ENCODE data around the gene CLSTN2.

The CLSTN2 gene

DNA sequence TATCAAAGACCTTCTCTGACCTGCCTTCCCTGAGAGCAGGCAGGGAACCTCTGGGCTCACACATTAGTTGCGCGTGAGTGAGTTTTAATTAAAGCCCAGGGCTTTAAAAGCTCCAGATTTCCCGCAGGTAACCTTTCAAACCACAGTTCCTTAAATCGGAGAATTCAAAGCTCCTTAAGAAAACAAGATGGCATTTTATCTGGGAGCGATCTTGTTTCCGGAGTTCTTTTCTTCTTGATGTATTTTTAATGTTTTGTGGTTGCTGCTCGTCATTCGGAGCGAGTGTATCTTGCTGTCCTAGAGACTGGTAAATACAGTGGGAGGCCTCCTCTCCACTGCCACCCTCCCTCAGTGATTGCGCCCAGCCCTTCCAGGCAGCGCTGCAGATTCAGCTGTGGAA lies 284.3 kb downstream of the CLSTN2 start:
- Histone ChIP-seq H3K9me3 (ENCODE audit: severe bottlenecking) (no peaks in the 10 kb centered on the region), H3K36me3 (no peaks in the 10 kb centered on the region), H3K27ac (no peak overlapping the region), H3K27me3 (ENCODE audit: insufficient read depth, low read depth, severe bottlenecking) (no peaks in the 10 kb centered on the region), H3K4me3 (ENCODE audit: low read depth, low read length) (peak overlapping the region; percentile 21)
- no peak for TF ChIP-seq CTCF (IDR thresholded peaks at IDR 0.05; ENCODE audit: low read depth, low read length)
- DNase-seq, result peak; percentile 64

DNA sequence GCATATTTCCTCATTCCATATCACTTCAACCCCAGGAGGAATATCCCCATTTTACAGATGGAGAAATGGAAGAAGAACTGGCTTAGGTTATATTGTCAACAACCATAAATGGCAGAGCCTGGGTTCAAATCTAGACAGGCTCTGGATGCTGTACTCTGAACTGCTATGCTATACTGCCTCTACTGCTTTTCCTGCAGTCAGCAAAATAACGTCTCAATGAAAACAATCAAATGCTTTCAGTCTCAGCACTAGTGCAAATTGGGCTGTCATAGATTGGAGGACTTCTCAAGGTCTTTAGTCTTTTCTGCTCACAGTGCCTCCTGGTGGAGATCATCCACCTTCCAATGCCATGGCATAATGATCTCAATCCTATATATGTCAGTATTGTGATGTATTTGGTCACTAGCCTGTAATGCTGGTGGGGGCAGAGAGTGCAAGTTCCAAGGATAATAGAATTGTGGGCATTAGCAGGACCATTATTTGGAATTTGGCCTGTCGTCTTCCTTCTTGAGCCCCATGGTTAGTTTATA lies 285.0 kb downstream of the CLSTN2 start:
- H3K27me3 ChIP-seq (ENCODE audit: insufficient read depth, low read depth, severe bottlenecking), result no peaks in the 10 kb centered on the region
- H3K4me3 ChIP-seq (ENCODE audit: low read depth, low read length), result no peak overlapping the region
- H3K27ac ChIP-seq, result no peak overlapping the region
- peak; percentile 44 for TF ChIP-seq CTCF (IDR thresholded peaks at IDR 0.05; ENCODE audit: low read depth, low read length)
- no peaks in the 10 kb centered on the region for H3K9me3 ChIP-seq (ENCODE audit: severe bottlenecking)
- DNase-seq, result no peak
- H3K36me3 ChIP-seq, result no peaks in the 10 kb centered on the region

- Histone ChIP-seq H3K36me3 (no peaks in the 10 kb centered on the region), H3K27ac (no peak overlapping the region), H3K4me3 (ENCODE audit: low read depth, low read length) (no peak overlapping the region), H3K27me3 (ENCODE audit: insufficient read depth, low read depth, severe bottlenecking) (no peaks in the 10 kb centered on the region), H3K9me3 (ENCODE audit: severe bottlenecking) (no peaks in the 10 kb centered on the region)
- TF ChIP-seq CTCF (IDR thresholded peaks at IDR 0.05; ENCODE audit: low read depth, low read length), result no peak
- no peak for DNase-seq
Observed at GRCh38 chr3:140223197-140223596, 288.2 kb downstream of the CLSTN2 start.

DNA sequence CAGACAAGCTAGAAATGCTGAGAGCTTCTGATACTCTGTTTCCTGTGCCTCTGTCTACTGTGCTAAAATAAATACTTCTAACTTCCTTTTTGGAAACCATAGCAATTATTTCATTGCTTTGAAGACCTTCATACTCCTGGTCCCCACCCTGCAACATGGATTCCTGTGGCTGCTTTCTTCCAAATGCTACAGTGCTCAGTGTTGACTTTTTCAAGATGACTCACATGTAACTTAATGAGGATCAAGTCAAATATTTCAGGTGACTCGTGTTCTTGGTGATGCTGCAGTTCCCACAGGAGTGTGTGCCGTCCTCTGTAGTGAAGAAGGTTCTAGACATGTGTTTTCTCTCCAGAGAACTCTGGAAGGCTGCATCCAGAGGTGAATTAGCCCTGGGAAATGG lies 288.6 kb downstream of the CLSTN2 start:
- H3K27me3 ChIP-seq (ENCODE audit: insufficient read depth, low read depth, severe bottlenecking), result no peaks in the 10 kb centered on the region
- no peak overlapping the region for H3K27ac ChIP-seq
- no peaks in the 10 kb centered on the region for H3K9me3 ChIP-seq (ENCODE audit: severe bottlenecking)
- no peak overlapping the region for H3K4me3 ChIP-seq (ENCODE audit: low read depth, low read length)
- no peaks in the 10 kb centered on the region for H3K36me3 ChIP-seq
- DNase-seq, result no peak
- no peak for TF ChIP-seq CTCF (IDR thresholded peaks at IDR 0.05; ENCODE audit: low read depth, low read length)

GRCh38 chr3:140224307-140224706 lies 289.3 kb downstream of the CLSTN2 start:
- Histone ChIP-seq H3K27ac (no peak overlapping the region), H3K9me3 (ENCODE audit: severe bottlenecking) (no peaks in the 10 kb centered on the region), H3K36me3 (no peaks in the 10 kb centered on the region), H3K27me3 (ENCODE audit: insufficient read depth, low read depth, severe bottlenecking) (no peaks in the 10 kb centered on the region), H3K4me3 (ENCODE audit: low read depth, low read length) (no peak overlapping the region)
- TF ChIP-seq CTCF (IDR thresholded peaks at IDR 0.05; ENCODE audit: low read depth, low read length), result no peak
- no peak for DNase-seq

GRCh38 chr3:140225996-140226395 lies 291.0 kb downstream of the CLSTN2 start:
- H3K27ac ChIP-seq, result no peak overlapping the region
- no peaks in the 10 kb centered on the region for H3K27me3 ChIP-seq (ENCODE audit: insufficient read depth, low read depth, severe bottlenecking)
- no peaks in the 10 kb centered on the region for H3K36me3 ChIP-seq
- H3K9me3 ChIP-seq (ENCODE audit: severe bottlenecking), result no peaks in the 10 kb centered on the region
- DNase-seq, result no peak
- H3K4me3 ChIP-seq (ENCODE audit: low read depth, low read length), result no peak overlapping the region
- no peak for TF ChIP-seq CTCF (IDR thresholded peaks at IDR 0.05; ENCODE audit: low read depth, low read length)

Data from WERI-Rb-1 (cell line).